T47D (cell line): ENCODE data around the gene MYH7.
A peak's percentile ranks its signal among the peaks of the same experiment; 100 is the strongest.

Experiments
- DNase-seq, 2 experiments: peaks; one replicate each; pipeline versions ENCODE4 v3.0.0 to v3.0.0-alpha.2; 2011 to 2012; ENCODE audit warnings: low read depth in 1 of 2, low spot score in 1 of 2
- JUND ChIP-seq: IDR thresholded peaks from 2 replicates; pipeline ENCODE4 v1.6.1; 2012; ENCODE audit warnings: low read depth
- in situ Hi-C: cut with HindIII; loops from 2 replicates; pipeline ENCODE4 v1.10.0; 2016; ENCODE audit warnings: low sequenced_read_pairs, low pct_unique_long_range_greater_than_20kb

The MYH7 gene

GRCh38 chr14:23415821-23416778, 19.4 kb downstream of the MYH7 start:
- in situ Hi-C loops, result no loop called here
- TF ChIP-seq JUND, result no peak
- DNase-seq, result no peak

GRCh38 chr14:23414906-23415820, 20.3 kb downstream of the MYH7 start:
- no peak for TF ChIP-seq JUND
- no peak for DNase-seq
- in situ Hi-C loops, result no loop called here

GRCh38 chr14:23414254-23414653, 21.2 kb downstream of the MYH7 start:
- DNase-seq, result no peak
- no peak for TF ChIP-seq JUND
- in situ Hi-C loops, result no loop called here

GRCh38 chr14:23413681-23414080, 21.8 kb downstream of the MYH7 start:
- TF ChIP-seq JUND, result no peak
- peak in 1 of 2 experiments; percentile 5 for DNase-seq
- in situ Hi-C loops, result no loop called here

- no peak for TF ChIP-seq JUND
- no peak for DNase-seq
- in situ Hi-C loops, result no loop called here
Observed at GRCh38 chr14:23411563-23412525, 23.6 kb downstream of the MYH7 start.

GRCh38 chr14:23409966-23410635, 25.4 kb downstream of the MYH7 start:
- no peak for TF ChIP-seq JUND
- DNase-seq, result no peak
- in situ Hi-C loops, result no loop called here

GRCh38 chr14:23409475-23409874, 26.0 kb downstream of the MYH7 start:
- no peak for DNase-seq
- TF ChIP-seq JUND, result no peak
- in situ Hi-C loops, result no loop called here

GRCh38 chr14:23408307-23408630, 27.2 kb downstream of the MYH7 start:
- in situ Hi-C loops, result no loop called here
- TF ChIP-seq JUND, result no peak
- DNase-seq, result no peak

- in situ Hi-C loops, result no loop called here
- DNase-seq, result no peak
- no peak for TF ChIP-seq JUND
Observed at GRCh38 chr14:23407516-23408306, 27.7 kb downstream of the MYH7 start, which contains the start of gene MYH6. TSS of gene MYH6 (minus strand) at chr14:23408273. CDS start at chr14:23407223, 1,050 bp downstream.

- no peak for TF ChIP-seq JUND
- in situ Hi-C loops, result no loop called here
Observed at GRCh38 chr14:23406725-23407355, 28.6 kb downstream of the MYH7 start.

GRCh38 chr14:23406244-23406643, 29.2 kb downstream of the MYH7 start:
- DNase-seq, result no peak
- in situ Hi-C loops, result no loop called here
- TF ChIP-seq JUND, result no peak

More at GRCh38 chr14:23406725-23407355, 28.6 kb downstream of the MYH7 start:
- no peak for DNase-seq
